Large intestine (tissue), 3 donors: ENCODE data around the gene ATP5PO. TPM values are rescaled to one million over a fixed set of nuclear protein-coding genes. Genes with fewer than 3 reads are reported as not detected.

Source experiments
- DNase-seq, 2 donors: peaks; one replicate each; pipeline versions ENCODE4 v3.0.0 to v3.0.0-alpha.2; 2013
- H3K27ac ChIP-seq: one replicate; pipeline ENCODE4 v1.5.1; 2013; ENCODE audit warnings: low read length
- H3K27me3 ChIP-seq: 2 replicates; pipeline ENCODE4 v1.6.1; 2013; ENCODE audit warnings: low read length; ENCODE audit not compliant: control insufficient read depth, insufficient read depth
- H3K36me3 ChIP-seq: 2 replicates; pipeline ENCODE4 v1.6.1; 2013; ENCODE audit warnings: low read length; ENCODE audit not compliant: control insufficient read depth, insufficient read depth
- H3K4me1 ChIP-seq: one replicate; pipeline ENCODE4 v1.6.1; 2013; ENCODE audit warnings: low read length; ENCODE audit not compliant: control insufficient read depth, insufficient read depth
- H3K4me3 ChIP-seq: one replicate; pipeline ENCODE4 v1.5.1; 2013; ENCODE audit warnings: low read length
- H3K9me3 ChIP-seq: one replicate; pipeline ENCODE4 v1.6.1; 2013; ENCODE audit warnings: mild to moderate bottlenecking, low read depth, low read length, moderate library complexity; ENCODE audit not compliant: control insufficient read depth
- WGBS: methylation state at CpG from one replicate; pipeline ENCODE4 v1.1.5; 2013; ENCODE audit warnings: low lambda C conversion rate; ENCODE audit not compliant: insufficient coverage; 5-methylcytosine and 5-hydroxymethylcytosine counted together
- polyA plus RNA-seq: library from polyadenylated mRNA; unstranded; fragments of 120-200 nt; gene quantifications from one replicate; pipeline ENCODE4 v1.2.1, GENCODE V29; 2013

Gene ATP5PO
- polyA plus RNA-seq, 1 donor = 276 TPM

GRCh38 chr21:33943293-33943692 lies 27.7 kb upstream of the ATP5PO start:
- DNase-seq = no peak
- 60% methylated on average over 1 of the region's 2 CpGs for WGBS
- Histone ChIP-seq H3K36me3 (no peaks in the 10 kb centered on the region), H3K4me1 (peaks cover 14% of the 10 kb centered on the region), H3K4me3 (no peak overlapping the region), H3K27ac (no peak overlapping the region), H3K9me3 (no peaks in the 10 kb centered on the region), H3K27me3 (no peaks in the 10 kb centered on the region)

GRCh38 chr21:33942426-33942825 lies 26.8 kb upstream of the ATP5PO start:
- DNase-seq = no peak
- no peaks in the 10 kb centered on the region for H3K9me3 ChIP-seq
- no peak overlapping the region for H3K27ac ChIP-seq
- H3K36me3 ChIP-seq = no peaks in the 10 kb centered on the region
- H3K27me3 ChIP-seq = no peaks in the 10 kb centered on the region
- peaks cover 8% of the 10 kb centered on the region for H3K4me1 ChIP-seq
- H3K4me3 ChIP-seq = no peak overlapping the region

GRCh38 chr21:33940881-33941245 lies 25.3 kb upstream of the ATP5PO start:
- Histone ChIP-seq H3K27ac (no peak overlapping the region), H3K4me1 (no peaks in the 10 kb centered on the region), H3K4me3 (no peak overlapping the region), H3K27me3 (no peaks in the 10 kb centered on the region), H3K36me3 (no peaks in the 10 kb centered on the region), H3K9me3 (no peaks in the 10 kb centered on the region)
- DNase-seq = no peak
- WGBS = no CpG with 5 or more reads among the region's 5 CpGs

- no peak overlapping the region for H3K27ac ChIP-seq
- no peaks in the 10 kb centered on the region for H3K27me3 ChIP-seq
- no peaks in the 10 kb centered on the region for H3K9me3 ChIP-seq
- WGBS = 100% methylated on average over 2 of the region's 15 CpGs
- no peaks in the 10 kb centered on the region for H3K36me3 ChIP-seq
- no peaks in the 10 kb centered on the region for H3K4me1 ChIP-seq
- no peak for DNase-seq
- H3K4me3 ChIP-seq = no peak overlapping the region
These were observed 24.7 kb upstream of the ATP5PO start for GRCh38 chr21:33940164-33940880.

GRCh38 chr21:33939226-33939625 lies 23.6 kb upstream of the ATP5PO start:
- Histone ChIP-seq H3K27ac (no peak overlapping the region), H3K4me3 (no peak overlapping the region), H3K27me3 (no peaks in the 10 kb centered on the region), H3K36me3 (no peaks in the 10 kb centered on the region), H3K4me1 (no peaks in the 10 kb centered on the region), H3K9me3 (no peaks in the 10 kb centered on the region)
- no peak for DNase-seq
- 20% methylated on average over 1 of the region's 3 CpGs for WGBS

GRCh38 chr21:33938381-33938780 lies 22.8 kb upstream of the ATP5PO start:
- 95% methylated on average over 3 of the region's 3 CpGs for WGBS
- Histone ChIP-seq H3K27me3 (no peaks in the 10 kb centered on the region), H3K27ac (no peak overlapping the region), H3K4me3 (no peak overlapping the region), H3K9me3 (no peaks in the 10 kb centered on the region), H3K4me1 (no peaks in the 10 kb centered on the region), H3K36me3 (no peaks in the 10 kb centered on the region)
- no peak for DNase-seq

- Histone ChIP-seq H3K4me3 (no peak overlapping the region), H3K9me3 (no peaks in the 10 kb centered on the region), H3K27ac (no peak overlapping the region), H3K27me3 (no peaks in the 10 kb centered on the region), H3K4me1 (no peaks in the 10 kb centered on the region), H3K36me3 (no peaks in the 10 kb centered on the region)
- 79% methylated on average over 4 of the region's 14 CpGs for WGBS
- DNase-seq = no peak
These were observed 22.3 kb upstream of the ATP5PO start for GRCh38 chr21:33937931-33938339.

- Histone ChIP-seq H3K4me1 (peaks cover 3% of the 10 kb centered on the region), H3K36me3 (no peaks in the 10 kb centered on the region), H3K27ac (no peak overlapping the region), H3K27me3 (no peaks in the 10 kb centered on the region), H3K9me3 (no peaks in the 10 kb centered on the region), H3K4me3 (no peak overlapping the region)
- no peak for DNase-seq
- WGBS = no CpG with 5 or more reads among the region's 4 CpGs
These were observed 21.5 kb upstream of the ATP5PO start for GRCh38 chr21:33937146-33937545.

- Histone ChIP-seq H3K4me3 (no peak overlapping the region), H3K36me3 (no peaks in the 10 kb centered on the region), H3K9me3 (no peaks in the 10 kb centered on the region), H3K27ac (no peak overlapping the region), H3K27me3 (no peaks in the 10 kb centered on the region), H3K4me1 (peaks cover 5% of the 10 kb centered on the region)
- no peak for DNase-seq
- no CpG with 5 or more reads among the region's 4 CpGs for WGBS
These were observed 20.9 kb upstream of the ATP5PO start for GRCh38 chr21:33936301-33937038.

GRCh38 chr21:33932731-33933130 lies 17.1 kb upstream of the ATP5PO start:
- H3K4me1 ChIP-seq = peaks cover 5% of the 10 kb centered on the region
- H3K4me3 ChIP-seq = no peak overlapping the region
- WGBS = 100% methylated on average over 1 of the region's 5 CpGs
- no peak for DNase-seq
- H3K27ac ChIP-seq = no peak overlapping the region
- H3K9me3 ChIP-seq = no peaks in the 10 kb centered on the region
- H3K27me3 ChIP-seq = no peaks in the 10 kb centered on the region
- no peaks in the 10 kb centered on the region for H3K36me3 ChIP-seq
